ENCODE data around the gene BAZ2A. TPM values are rescaled to one million over a fixed set of nuclear protein-coding genes. Genes with fewer than 3 reads are reported as not detected.

The BAZ2A gene
- total RNA-seq, 1 experiment from 2014 or later = 131 TPM

DNA sequence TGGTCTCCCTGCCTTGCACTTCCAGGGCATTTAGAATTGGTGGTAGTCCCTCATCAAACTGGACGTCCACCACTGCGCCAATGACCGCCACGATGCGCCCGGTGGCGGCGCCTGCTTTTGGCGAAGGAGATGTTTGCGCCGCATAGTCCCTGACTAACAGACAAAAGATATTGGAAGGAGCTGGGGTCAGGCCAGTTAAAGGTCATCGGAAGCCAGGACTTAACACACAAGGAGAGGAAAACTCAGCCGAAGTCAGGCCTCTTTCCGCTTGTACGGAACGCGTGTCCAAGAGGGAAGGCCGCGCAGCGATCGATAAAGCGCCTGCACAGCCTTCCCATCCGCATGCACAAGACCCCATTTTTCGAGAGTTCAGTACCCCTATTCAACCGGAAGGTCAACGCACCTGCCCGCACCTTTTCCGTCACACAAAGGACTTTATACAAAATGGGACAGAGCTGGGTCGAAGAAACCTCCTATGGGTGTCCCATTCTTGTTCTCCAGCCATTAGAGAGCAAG, 15.1 kb upstream of the BAZ2A start:
- ChIA-PET CTCF (interaction anchor here (0.6 to 1.7 kb wide), 2 partner anchors 9 to 442 kb away, joined by 3 to 8 read pairs; no protein-coding TSS in a partner anchor), POLR2A (interaction anchor here (0.5 to 0.6 kb wide), 3 partner anchors 12 to 162 kb away, joined by 3 to 8 read pairs (median 7); no protein-coding TSS in a partner anchor)
- in situ Hi-C loops (cut with HindIII; ENCODE audit: low pct_unique_long_range_greater_than_20kb, low sequenced_read_pairs) (no loop called here), intact Hi-C loops (cut with micrococcal nuclease; ENCODE audit: unreplicated experiment) (no loop called here)
- Histone ChIP-seq H3K27me3 (ENCODE audit: control insufficient read depth, insufficient read depth, low read length) (no peaks in the 10 kb centered on the region), H3K36me3 (ENCODE audit: control insufficient read depth, insufficient read depth, low read length) (peaks cover 37% of the 10 kb centered on the region), H3K27ac (ENCODE audit: low read length) (peak overlapping the region; percentile 98), H3K4me1 (ENCODE audit: control insufficient read depth, insufficient read depth, low read length) (peaks cover 19% of the 10 kb centered on the region; the same call in 1 of the 2 replicates), H3K9me3 (ENCODE audit: control insufficient read depth, insufficient read depth, low read depth, low read length) (no peaks in the 10 kb centered on the region), H3K4me3 (ENCODE audit: low read depth in 2 of 2, low read length in 2 of 2) (peak overlapping the region; percentile 85 to 97)
- BruUV-seq (replicated peaks) = no TSS peak
- ATAC-seq (no peak), DNase-seq (ENCODE audit: low read depth, low spot score) (no peak)
- no peak for TF ChIP-seq TCF7L2 (IDR thresholded peaks at IDR 0.05; ENCODE audit: low read depth, low read length)
- TF ChIP-seq POLR2AphosphoS5 (IDR thresholded peaks at IDR 0.05; ENCODE audit: low read depth, low read length) = no peak
- TF ChIP-seq, protein P1, sequence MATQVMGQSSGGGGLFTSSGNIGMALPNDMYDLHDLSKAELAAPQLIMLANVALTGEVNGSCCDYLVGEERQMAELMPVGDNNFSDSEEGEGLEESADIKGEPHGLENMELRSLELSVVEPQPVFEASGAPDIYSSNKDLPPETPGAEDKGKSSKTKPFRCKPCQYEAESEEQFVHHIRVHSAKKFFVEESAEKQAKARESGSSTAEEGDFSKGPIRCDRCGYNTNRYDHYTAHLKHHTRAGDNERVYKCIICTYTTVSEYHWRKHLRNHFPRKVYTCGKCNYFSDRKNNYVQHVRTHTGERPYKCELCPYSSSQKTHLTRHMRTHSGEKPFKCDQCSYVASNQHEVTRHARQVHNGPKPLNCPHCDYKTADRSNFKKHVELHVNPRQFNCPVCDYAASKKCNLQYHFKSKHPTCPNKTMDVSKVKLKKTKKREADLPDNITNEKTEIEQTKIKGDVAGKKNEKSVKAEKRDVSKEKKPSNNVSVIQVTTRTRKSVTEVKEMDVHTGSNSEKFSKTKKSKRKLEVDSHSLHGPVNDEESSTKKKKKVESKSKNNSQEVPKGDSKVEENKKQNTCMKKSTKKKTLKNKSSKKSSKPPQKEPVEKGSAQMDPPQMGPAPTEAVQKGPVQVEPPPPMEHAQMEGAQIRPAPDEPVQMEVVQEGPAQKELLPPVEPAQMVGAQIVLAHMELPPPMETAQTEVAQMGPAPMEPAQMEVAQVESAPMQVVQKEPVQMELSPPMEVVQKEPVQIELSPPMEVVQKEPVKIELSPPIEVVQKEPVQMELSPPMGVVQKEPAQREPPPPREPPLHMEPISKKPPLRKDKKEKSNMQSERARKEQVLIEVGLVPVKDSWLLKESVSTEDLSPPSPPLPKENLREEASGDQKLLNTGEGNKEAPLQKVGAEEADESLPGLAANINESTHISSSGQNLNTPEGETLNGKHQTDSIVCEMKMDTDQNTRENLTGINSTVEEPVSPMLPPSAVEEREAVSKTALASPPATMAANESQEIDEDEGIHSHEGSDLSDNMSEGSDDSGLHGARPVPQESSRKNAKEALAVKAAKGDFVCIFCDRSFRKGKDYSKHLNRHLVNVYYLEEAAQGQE (IDR thresholded peaks at IDR 0.05; ENCODE audit: insufficient read depth in 1 of 2, low read depth in 2 of 2, low read length in 1 of 2) = no peak
- TF ChIP-seq, protein P2, sequence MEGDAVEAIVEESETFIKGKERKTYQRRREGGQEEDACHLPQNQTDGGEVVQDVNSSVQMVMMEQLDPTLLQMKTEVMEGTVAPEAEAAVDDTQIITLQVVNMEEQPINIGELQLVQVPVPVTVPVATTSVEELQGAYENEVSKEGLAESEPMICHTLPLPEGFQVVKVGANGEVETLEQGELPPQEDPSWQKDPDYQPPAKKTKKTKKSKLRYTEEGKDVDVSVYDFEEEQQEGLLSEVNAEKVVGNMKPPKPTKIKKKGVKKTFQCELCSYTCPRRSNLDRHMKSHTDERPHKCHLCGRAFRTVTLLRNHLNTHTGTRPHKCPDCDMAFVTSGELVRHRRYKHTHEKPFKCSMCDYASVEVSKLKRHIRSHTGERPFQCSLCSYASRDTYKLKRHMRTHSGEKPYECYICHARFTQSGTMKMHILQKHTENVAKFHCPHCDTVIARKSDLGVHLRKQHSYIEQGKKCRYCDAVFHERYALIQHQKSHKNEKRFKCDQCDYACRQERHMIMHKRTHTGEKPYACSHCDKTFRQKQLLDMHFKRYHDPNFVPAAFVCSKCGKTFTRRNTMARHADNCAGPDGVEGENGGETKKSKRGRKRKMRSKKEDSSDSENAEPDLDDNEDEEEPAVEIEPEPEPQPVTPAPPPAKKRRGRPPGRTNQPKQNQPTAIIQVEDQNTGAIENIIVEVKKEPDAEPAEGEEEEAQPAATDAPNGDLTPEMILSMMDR (IDR thresholded peaks at IDR 0.05) = no peak

GRCh38 chr12:56644654-56645053, 14.5 kb upstream of the BAZ2A start:
- no peak for ATAC-seq
- POLR2A ChIA-PET = no interaction called here
- in situ Hi-C loops (cut with HindIII; ENCODE audit: low pct_unique_long_range_greater_than_20kb, low sequenced_read_pairs) = no loop called here
- H3K36me3 ChIP-seq (ENCODE audit: control insufficient read depth, insufficient read depth, low read length) = peaks cover 37% of the 10 kb centered on the region
- no peaks in the 10 kb centered on the region for H3K9me3 ChIP-seq (ENCODE audit: control insufficient read depth, insufficient read depth, low read depth, low read length)
- DNase-seq (ENCODE audit: low read depth, low spot score) = no peak
- no TSS peak for BruUV-seq (replicated peaks)
- no peaks in the 10 kb centered on the region for H3K27me3 ChIP-seq (ENCODE audit: control insufficient read depth, insufficient read depth, low read length)
- intact Hi-C loops (cut with micrococcal nuclease; ENCODE audit: unreplicated experiment) = no loop called here
- peak overlapping the region; percentile 85 to 97 for H3K4me3 ChIP-seq (ENCODE audit: low read depth in 2 of 2, low read length in 2 of 2)
- CTCF ChIA-PET = no interaction called here
- H3K27ac ChIP-seq (ENCODE audit: low read length) = peak overlapping the region; percentile 98
- peaks cover 19% of the 10 kb centered on the region; the same call in 1 of the 2 replicates for H3K4me1 ChIP-seq (ENCODE audit: control insufficient read depth, insufficient read depth, low read length)
- no peak for TF ChIP-seq POLR2AphosphoS5 (IDR thresholded peaks at IDR 0.05; ENCODE audit: low read depth, low read length)

DNA sequence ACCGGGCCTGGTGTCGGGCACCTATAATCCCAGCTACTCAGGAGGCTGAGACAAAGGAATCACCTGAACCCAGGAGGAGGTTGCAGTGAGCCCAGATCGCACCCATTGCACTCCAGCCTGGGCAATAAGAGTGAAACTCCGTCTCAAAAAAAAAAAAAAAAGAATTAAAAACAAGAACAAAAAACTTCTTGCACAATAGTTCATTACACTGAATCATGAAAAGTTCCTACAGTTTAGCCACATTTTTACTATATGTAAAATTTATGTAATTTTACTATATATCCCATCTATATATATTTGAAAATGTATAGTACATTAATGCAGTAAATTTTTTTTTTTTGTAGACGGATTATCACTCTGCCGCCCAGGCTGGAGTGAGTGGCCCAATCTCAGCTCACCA, 11.1 kb upstream of the BAZ2A start:
- H3K9me3 ChIP-seq (ENCODE audit: control insufficient read depth, insufficient read depth, low read depth, low read length) = no peaks in the 10 kb centered on the region
- H3K36me3 ChIP-seq (ENCODE audit: control insufficient read depth, insufficient read depth, low read length) = peaks cover 41% of the 10 kb centered on the region
- H3K27ac ChIP-seq (ENCODE audit: low read length) = no peak overlapping the region
- intact Hi-C loops (cut with micrococcal nuclease; ENCODE audit: unreplicated experiment) (no loop called here), in situ Hi-C loops (cut with HindIII; ENCODE audit: low pct_unique_long_range_greater_than_20kb, low sequenced_read_pairs) (no loop called here)
- ChIA-PET CTCF (no interaction called here), POLR2A (no interaction called here)
- no peaks in the 10 kb centered on the region for H3K27me3 ChIP-seq (ENCODE audit: control insufficient read depth, insufficient read depth, low read length)
- TF ChIP-seq, protein P2 (IDR thresholded peaks at IDR 0.05) = no peak
- TF ChIP-seq, protein P1 (IDR thresholded peaks at IDR 0.05; ENCODE audit: insufficient read depth in 1 of 2, low read depth in 2 of 2, low read length in 1 of 2) = no peak
- no peak for TF ChIP-seq TCF7L2 (IDR thresholded peaks at IDR 0.05; ENCODE audit: low read depth, low read length)
- TF ChIP-seq POLR2AphosphoS5 (IDR thresholded peaks at IDR 0.05; ENCODE audit: low read depth, low read length) = no peak
- TF ChIP-seq SIN3A (IDR thresholded peaks at IDR 0.05; ENCODE audit: borderline replicate concordance, insufficient read depth, low read depth, low read length) = no peak
- H3K4me1 ChIP-seq (ENCODE audit: control insufficient read depth, insufficient read depth, low read length) = peaks cover 26% of the 10 kb centered on the region
- ATAC-seq = no peak
- H3K4me3 ChIP-seq (ENCODE audit: low read depth in 2 of 2, low read length in 2 of 2) = no peak overlapping the region
- DNase-seq (ENCODE audit: low read depth, low spot score) = no peak
- BruUV-seq (replicated peaks) = no TSS peak

Measured in Panc1 (cell line).